ENCODE results near the gene ZNF536. TPM values are rescaled to one million over a fixed set of nuclear protein-coding genes. Genes with fewer than 3 reads are reported as not detected.
"Not testable (repeated sequence)": the region's sequence is repeated elsewhere in the genome, so short reads cannot be mapped to it uniquely, and the experiment has no call there.

The ZNF536 gene
- total RNA-seq, 2 experiments from 2014 or later, result not detected

DNA sequence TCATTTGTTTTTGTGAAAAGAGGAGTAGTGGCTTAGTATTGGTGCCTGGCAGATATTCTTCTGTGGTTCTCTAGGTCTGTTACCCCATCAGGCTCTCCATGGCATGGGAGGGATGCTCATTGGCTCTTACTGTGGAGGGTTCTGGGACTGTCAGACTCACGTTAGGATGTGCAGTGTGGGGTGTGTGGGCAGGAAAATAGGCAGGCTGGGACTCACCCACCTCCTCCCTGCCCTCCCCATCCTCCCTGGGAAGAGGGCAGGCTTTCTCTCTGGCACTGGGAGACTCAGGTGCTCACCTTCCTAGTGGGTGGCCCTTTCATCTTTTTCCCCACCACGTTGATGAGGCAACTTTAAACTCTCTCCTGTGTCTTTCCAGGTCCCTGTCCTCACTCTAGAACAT lies 44.2 kb downstream of the ZNF536 start:
- CTCF ChIA-PET, result no interaction called here
- intact Hi-C loops (cut with DNase I, micrococcal nuclease), result no loop called here
- Mint-ChIP-seq H3K27ac (no peak overlapping the region), H3K4me1 (no peaks in the 10 kb centered on the region), H3K9me3 (ENCODE audit: low read depth) (no peaks in the 10 kb centered on the region), H3K36me3 (ENCODE audit: low read depth) (no peaks in the 10 kb centered on the region), H3K4me3 (no peak overlapping the region), H3K27me3 (peaks cover 18% of the 10 kb centered on the region)
- ATAC-seq (no peak), DNase-seq (no peak)
- POLR2A ChIA-PET, result no interaction called here

- intact Hi-C loops (cut with DNase I, micrococcal nuclease); H3K9me3 Mint-ChIP-seq (ENCODE audit: low read depth); ATAC-seq; H3K4me1 Mint-ChIP-seq; H3K36me3 Mint-ChIP-seq (ENCODE audit: low read depth); POLR2A ChIA-PET; CTCF ChIA-PET; DNase-seq; H3K4me3 Mint-ChIP-seq; H3K27ac Mint-ChIP-seq: not testable (repeated sequence)
- H3K27me3 Mint-ChIP-seq, result peaks cover 18% of the 10 kb centered on the region
These were observed 45.0 kb downstream of the ZNF536 start for GRCh38 chr19:30417166-30417565.

DNA sequence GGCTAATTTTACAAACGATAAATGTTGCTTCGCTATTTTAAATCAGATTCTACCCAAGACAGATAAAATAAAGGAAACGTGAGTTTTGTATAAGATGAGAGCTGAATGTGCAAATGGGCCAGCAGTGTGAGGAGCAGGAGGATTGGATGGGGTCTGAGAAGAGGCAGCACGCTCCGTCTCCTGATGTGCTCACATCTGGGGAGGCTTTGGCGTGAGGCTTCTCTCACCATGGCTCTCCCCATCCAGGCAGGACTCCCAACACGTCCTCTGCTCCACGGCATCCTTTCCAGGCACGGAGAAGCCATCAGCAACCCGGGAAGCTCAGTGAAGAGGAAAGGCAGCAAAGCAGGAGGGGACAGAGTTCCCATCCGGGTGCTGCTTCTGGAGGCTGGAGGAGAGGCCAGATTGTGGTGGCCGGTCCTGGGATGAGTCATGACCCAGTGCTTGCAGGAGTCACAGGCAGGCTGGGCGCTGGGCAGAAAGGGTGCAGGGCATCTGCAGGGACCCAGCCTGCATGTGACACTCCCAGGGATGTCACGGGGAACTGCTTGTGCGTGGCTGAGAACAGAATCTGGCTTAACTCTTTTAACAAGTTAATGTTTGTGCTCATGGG lies 47.5 kb downstream of the ZNF536 start:
- H3K4me1 Mint-ChIP-seq, result no peaks in the 10 kb centered on the region
- no peaks in the 10 kb centered on the region for H3K36me3 Mint-ChIP-seq (ENCODE audit: low read depth)
- no peak for ATAC-seq
- ChIA-PET CTCF (no interaction called here), POLR2A (no interaction called here)
- peaks cover 20% of the 10 kb centered on the region for H3K27me3 Mint-ChIP-seq
- no peak for DNase-seq
- intact Hi-C loops (cut with DNase I, micrococcal nuclease), result no loop called here
- no peak overlapping the region for H3K27ac Mint-ChIP-seq
- H3K4me3 Mint-ChIP-seq, result no peak overlapping the region
- H3K9me3 Mint-ChIP-seq (ENCODE audit: low read depth), result no peaks in the 10 kb centered on the region

DNA sequence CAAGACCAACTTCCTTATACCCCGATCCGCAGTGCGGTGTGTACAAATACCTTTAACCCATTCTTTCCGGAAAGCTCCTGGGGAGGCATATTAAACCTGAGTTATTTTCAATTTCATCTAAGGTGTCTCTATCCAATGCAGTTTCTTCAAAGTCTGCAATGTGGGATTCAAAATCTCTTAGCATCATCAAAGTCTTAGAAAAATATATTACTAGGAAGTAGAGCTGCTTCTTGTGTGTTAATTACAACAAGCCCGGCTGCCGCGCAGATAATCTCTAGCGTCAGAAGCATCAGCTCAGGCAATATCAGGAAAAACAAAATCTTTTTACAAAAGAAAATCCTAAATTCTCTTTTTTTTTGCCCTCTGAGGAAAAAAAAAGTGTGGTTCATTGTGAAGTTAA lies 48.1 kb downstream of the ZNF536 start:
- H3K4me3 Mint-ChIP-seq, result no peak overlapping the region
- H3K9me3 Mint-ChIP-seq (ENCODE audit: low read depth), result no peaks in the 10 kb centered on the region
- DNase-seq (no peak), ATAC-seq (no peak)
- H3K27me3 Mint-ChIP-seq, result peaks cover 20% of the 10 kb centered on the region
- intact Hi-C loops (cut with DNase I, micrococcal nuclease), result no loop called here
- POLR2A ChIA-PET, result no interaction called here
- CTCF ChIA-PET, result no interaction called here
- no peaks in the 10 kb centered on the region for H3K4me1 Mint-ChIP-seq
- H3K27ac Mint-ChIP-seq, result no peak overlapping the region
- H3K36me3 Mint-ChIP-seq (ENCODE audit: low read depth), result no peaks in the 10 kb centered on the region

DNA sequence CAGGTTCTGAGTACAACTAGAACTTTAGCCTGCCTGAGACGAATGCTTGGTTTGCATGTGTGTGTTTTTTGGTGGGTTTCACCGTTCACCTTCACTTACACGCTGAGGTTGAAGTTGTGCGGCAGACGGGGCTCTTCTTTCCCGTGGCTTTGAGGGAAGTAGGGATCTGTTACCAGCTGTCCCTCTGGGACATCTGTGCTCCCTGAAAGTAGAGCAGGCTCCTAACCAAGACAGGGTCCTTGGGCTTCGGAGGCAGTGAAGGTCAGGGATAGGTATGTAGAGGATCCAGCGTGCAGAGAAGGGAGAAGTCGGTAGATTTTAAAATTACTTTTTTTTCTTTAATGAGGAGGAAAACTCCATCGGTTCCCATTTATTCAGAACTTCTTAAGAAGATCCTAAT lies 48.7 kb downstream of the ZNF536 start:
- Mint-ChIP-seq H3K4me3 (no peak overlapping the region), H3K27ac (no peak overlapping the region), H3K27me3 (peaks cover 19% of the 10 kb centered on the region), H3K4me1 (no peaks in the 10 kb centered on the region), H3K36me3 (ENCODE audit: low read depth) (no peaks in the 10 kb centered on the region), H3K9me3 (ENCODE audit: low read depth) (no peaks in the 10 kb centered on the region)
- DNase-seq, result no peak
- POLR2A ChIA-PET, result no interaction called here
- intact Hi-C loops (cut with DNase I, micrococcal nuclease), result no loop called here
- no peak for ATAC-seq
- CTCF ChIA-PET, result no interaction called here

GRCh38 chr19:30421571-30421970 lies 49.4 kb downstream of the ZNF536 start:
- CTCF ChIA-PET, result no interaction called here
- H3K9me3 Mint-ChIP-seq (ENCODE audit: low read depth), result no peaks in the 10 kb centered on the region
- H3K27me3 Mint-ChIP-seq, result peaks cover 16% of the 10 kb centered on the region
- no peak for DNase-seq
- H3K4me1 Mint-ChIP-seq, result no peaks in the 10 kb centered on the region
- no peaks in the 10 kb centered on the region for H3K36me3 Mint-ChIP-seq (ENCODE audit: low read depth)
- no peak overlapping the region for H3K4me3 Mint-ChIP-seq
- no peak for ATAC-seq
- POLR2A ChIA-PET, result no interaction called here
- intact Hi-C loops (cut with DNase I, micrococcal nuclease), result no loop called here
- no peak overlapping the region for H3K27ac Mint-ChIP-seq

DNA sequence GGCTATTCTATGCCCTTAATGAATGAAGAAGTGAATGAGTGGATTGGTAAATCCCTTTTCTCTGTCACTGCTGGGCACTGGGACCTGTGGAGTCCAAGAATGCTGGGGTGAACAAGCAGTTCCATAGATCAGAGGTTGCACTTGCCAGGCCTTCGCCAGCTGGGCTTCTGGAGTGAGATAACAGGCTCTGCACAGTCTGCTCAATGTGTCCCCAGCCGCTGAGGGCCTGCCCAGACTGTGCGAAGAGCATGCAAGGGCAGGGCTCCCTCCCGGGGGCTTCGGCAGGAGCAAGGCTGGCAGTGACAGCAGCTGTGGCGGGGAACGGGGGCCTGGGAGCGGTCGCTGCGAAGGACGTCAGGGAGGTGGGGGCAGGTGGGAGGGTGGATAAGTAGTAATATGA lies 51.3 kb downstream of the ZNF536 start:
- H3K27ac Mint-ChIP-seq, result no peak overlapping the region
- H3K4me3 Mint-ChIP-seq, result no peak overlapping the region
- intact Hi-C loops (cut with DNase I, micrococcal nuclease), result no loop called here
- H3K9me3 Mint-ChIP-seq (ENCODE audit: low read depth), result no peaks in the 10 kb centered on the region
- H3K27me3 Mint-ChIP-seq, result peaks cover 11% of the 10 kb centered on the region
- ChIA-PET POLR2A (no interaction called here), CTCF (no interaction called here)
- no peak for DNase-seq
- H3K4me1 Mint-ChIP-seq, result no peaks in the 10 kb centered on the region
- H3K36me3 Mint-ChIP-seq (ENCODE audit: low read depth), result no peaks in the 10 kb centered on the region
- no peak for ATAC-seq

DNA sequence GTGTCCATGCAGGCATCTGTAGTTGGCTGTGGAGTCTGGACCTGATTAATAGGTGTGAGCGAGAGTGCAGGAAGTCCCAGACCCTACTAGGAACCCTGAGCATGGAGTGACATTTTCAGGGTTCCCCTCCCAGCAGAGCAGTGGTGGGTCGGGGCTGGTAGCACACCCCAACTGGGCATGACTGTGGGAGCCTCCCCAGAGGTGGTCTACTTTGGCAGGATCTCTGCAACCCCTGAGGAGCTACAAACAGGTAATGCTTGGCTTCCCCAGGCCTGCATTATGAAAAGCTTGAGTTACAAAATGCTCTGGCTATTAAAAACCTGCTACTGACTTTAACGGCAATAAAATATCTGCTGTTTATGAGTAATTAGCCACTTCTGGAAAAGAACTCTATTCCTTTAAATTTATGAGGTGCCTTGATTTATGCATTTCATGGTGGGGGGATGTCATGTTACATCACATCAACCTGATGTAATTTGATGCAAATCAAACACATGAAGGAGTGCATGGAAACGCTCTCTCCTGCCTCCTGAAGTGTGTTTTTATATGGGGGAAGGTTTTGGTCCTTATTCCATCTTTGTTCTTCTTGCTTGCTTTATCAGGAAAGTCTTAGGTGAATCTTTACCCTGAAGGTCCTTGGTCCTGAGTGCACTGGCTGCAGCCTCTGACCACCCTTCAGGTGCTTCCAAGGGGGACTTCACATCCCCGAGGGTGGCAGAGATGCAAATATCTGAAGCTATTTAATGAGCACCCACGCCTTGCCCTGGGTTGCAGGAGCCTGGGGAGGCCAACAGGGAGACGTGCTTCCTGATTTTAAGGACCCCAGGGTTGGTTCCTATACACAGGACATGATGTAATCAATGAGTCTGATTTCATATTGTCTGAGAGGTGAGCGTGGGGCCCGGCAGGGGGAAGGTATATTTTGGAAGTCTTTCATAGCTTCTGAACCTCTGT lies 54.0 kb downstream of the ZNF536 start:
- Mint-ChIP-seq H3K27ac (no peak overlapping the region), H3K36me3 (ENCODE audit: low read depth) (no peaks in the 10 kb centered on the region), H3K4me3 (no peak overlapping the region), H3K27me3 (peaks cover 4% of the 10 kb centered on the region), H3K9me3 (ENCODE audit: low read depth) (no peaks in the 10 kb centered on the region), H3K4me1 (no peaks in the 10 kb centered on the region)
- ChIA-PET CTCF (no interaction called here), POLR2A (no interaction called here)
- intact Hi-C loops (cut with DNase I, micrococcal nuclease), result no loop called here
- no peak for ATAC-seq
- no peak for DNase-seq

GRCh38 chr19:30426864-30427263 lies 54.7 kb downstream of the ZNF536 start:
- CTCF ChIA-PET, result no interaction called here
- no peaks in the 10 kb centered on the region for H3K36me3 Mint-ChIP-seq (ENCODE audit: low read depth)

DNA sequence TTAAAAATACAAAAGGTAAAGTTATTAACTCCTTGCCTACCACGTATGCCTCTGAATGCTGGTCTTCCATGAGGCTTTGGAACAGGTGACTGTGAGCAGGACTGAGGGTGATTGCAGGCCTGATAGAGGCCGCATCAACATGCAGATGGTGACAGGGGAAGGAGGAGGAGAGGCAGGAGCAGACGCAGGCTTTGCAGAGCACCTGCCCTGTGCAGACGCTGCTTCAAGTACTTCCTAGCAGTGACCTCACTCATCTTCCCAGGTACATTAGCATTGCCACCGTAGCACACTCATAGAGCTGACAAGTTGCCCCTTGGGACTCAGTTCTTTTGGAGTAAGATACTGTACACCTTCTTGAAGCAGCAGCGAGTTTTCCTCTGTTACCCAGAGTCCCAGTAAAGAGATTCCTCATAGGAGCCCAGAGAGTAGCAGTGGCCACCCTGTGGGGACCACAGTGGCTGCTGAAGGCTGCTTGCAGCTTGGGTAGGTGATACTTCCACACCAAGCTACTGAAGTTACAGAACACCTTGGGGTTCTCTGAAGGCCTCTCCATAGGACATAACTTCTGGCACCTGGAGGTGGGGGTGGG lies 56.0 kb downstream of the ZNF536 start:
- ChIA-PET POLR2A (no interaction called here), CTCF (no interaction called here)
- intact Hi-C loops (cut with DNase I, micrococcal nuclease), result no loop called here
- H3K27me3 Mint-ChIP-seq, result peaks cover 1% of the 10 kb centered on the region
- H3K4me3 Mint-ChIP-seq, result no peak overlapping the region
- no peaks in the 10 kb centered on the region for H3K9me3 Mint-ChIP-seq (ENCODE audit: low read depth)
- ATAC-seq, result no peak
- no peak for DNase-seq
- H3K27ac Mint-ChIP-seq, result no peak overlapping the region
- H3K36me3 Mint-ChIP-seq (ENCODE audit: low read depth), result no peaks in the 10 kb centered on the region
- no peaks in the 10 kb centered on the region for H3K4me1 Mint-ChIP-seq

More at GRCh38 chr19:30426864-30427263, 54.7 kb downstream of the ZNF536 start:
- DNase-seq (no peak), ATAC-seq (no peak)
- Mint-ChIP-seq H3K27me3 (peaks cover 4% of the 10 kb centered on the region), H3K4me1 (no peaks in the 10 kb centered on the region), H3K27ac (no peak overlapping the region), H3K4me3 (no peak overlapping the region), H3K9me3 (ENCODE audit: low read depth) (no peaks in the 10 kb centered on the region)
- intact Hi-C loops (cut with DNase I, micrococcal nuclease), result no loop called here
- POLR2A ChIA-PET, result no interaction called here

DNA sequence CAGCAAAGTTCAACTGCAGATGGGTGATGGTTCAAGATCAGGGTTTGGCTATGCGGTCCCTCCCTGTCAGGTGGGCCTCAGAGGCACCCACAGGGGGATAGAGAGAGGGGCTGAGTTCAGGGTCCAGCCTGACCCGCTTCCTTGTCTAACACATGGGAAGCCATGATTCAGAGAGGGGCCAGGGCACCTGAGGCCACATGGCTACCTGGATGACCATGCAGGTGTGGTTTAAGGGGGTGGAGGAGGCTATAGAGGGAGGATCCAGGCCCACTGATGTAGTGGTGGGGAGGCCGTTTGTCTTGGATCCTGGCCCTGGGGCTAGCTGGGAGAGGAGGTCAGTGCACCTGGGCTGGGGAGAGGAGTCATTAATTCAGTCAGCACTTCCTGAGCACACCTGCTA lies 56.7 kb downstream of the ZNF536 start:
- peaks cover 1% of the 10 kb centered on the region for H3K27me3 Mint-ChIP-seq
- CTCF ChIA-PET, result no interaction called here
- no peaks in the 10 kb centered on the region for H3K36me3 Mint-ChIP-seq (ENCODE audit: low read depth)
- H3K27ac Mint-ChIP-seq, result no peak overlapping the region
- DNase-seq, result no peak
- no peaks in the 10 kb centered on the region for H3K9me3 Mint-ChIP-seq (ENCODE audit: low read depth)
- intact Hi-C loops (cut with DNase I, micrococcal nuclease), result no loop called here
- POLR2A ChIA-PET, result no interaction called here
- no peak for ATAC-seq
- no peaks in the 10 kb centered on the region for H3K4me1 Mint-ChIP-seq
- no peak overlapping the region for H3K4me3 Mint-ChIP-seq

DNA sequence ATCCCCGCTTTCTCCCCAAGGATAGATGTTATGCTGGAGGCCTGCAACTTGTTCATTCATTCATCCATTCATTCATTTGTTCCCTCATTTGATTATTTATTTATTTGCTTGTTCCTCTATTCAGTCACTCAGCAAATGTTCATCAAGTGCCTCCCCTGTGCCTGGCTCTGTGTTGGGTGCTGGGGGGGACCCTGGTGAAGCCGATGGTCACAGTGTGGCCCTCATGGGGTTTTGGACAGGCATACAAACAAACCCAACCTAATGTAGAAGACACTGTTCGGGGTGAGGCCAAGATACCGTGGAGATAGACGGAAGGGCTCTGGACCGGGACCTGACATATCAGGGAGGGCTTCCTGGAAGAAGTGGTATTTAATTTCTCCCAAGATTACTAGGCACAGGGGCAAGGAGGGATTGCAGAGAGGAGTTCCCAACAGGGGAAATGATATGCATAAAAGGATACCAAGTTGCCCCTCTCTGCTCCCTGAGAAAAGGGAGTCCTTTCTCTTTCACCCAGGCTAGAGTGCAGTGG lies 58.1 kb downstream of the ZNF536 start:
- no peak overlapping the region for H3K27ac Mint-ChIP-seq
- ATAC-seq (no peak), DNase-seq (no peak)
- H3K9me3 Mint-ChIP-seq (ENCODE audit: low read depth), result no peaks in the 10 kb centered on the region
- peaks cover 1% of the 10 kb centered on the region for H3K27me3 Mint-ChIP-seq
- POLR2A ChIA-PET, result no interaction called here
- no peaks in the 10 kb centered on the region for H3K36me3 Mint-ChIP-seq (ENCODE audit: low read depth)
- CTCF ChIA-PET, result no interaction called here
- no peak overlapping the region for H3K4me3 Mint-ChIP-seq
- H3K4me1 Mint-ChIP-seq, result no peaks in the 10 kb centered on the region
- intact Hi-C loops (cut with DNase I, micrococcal nuclease), result no loop called here

Measured in activated CD4-positive, alpha-beta T cell treated with anti-CD3 and anti-CD28 coated beads for 36 hours (primary cell).